HepG2 (cell line): Measurements from ENCODE around the gene PCSK5.

ENCODE experiments used
- CTCF ChIP-seq: sonication (generic); formaldehyde crosslinking; IDR thresholded peaks from 2 replicates; pipeline ENCODE4 v1.5.0; 2020; ENCODE audit warnings: mild to moderate bottlenecking, missing genetic modification reagents, moderate library complexity
- FOXA3 ChIP-seq: IDR thresholded peaks from 2 replicates; pipeline ENCODE4 v1.6.1; 2016; ENCODE audit warnings: missing genetic modification reagents, missing compliant biosample characterization
- ZNF589 ChIP-seq: sonication (generic); formaldehyde crosslinking; conservative IDR thresholded peaks from 2 replicates; pipeline ENCODE4 v1.8.0; 2022; ENCODE audit warnings: mild to moderate bottlenecking, moderate library complexity, missing genetic modification reagents

GRCh38 chr9:76176171-76176570 lies 285.7 kb downstream of the PCSK5 start:
- TF ChIP-seq CTCF (CRISPR knock-in tag) (no peak), ZNF589 (CRISPR knock-in tag) (no peak), FOXA3 (no peak)
